HFFc6 (cell line): ENCODE results near the gene PROM1. TPM values are rescaled to one million over a fixed set of nuclear protein-coding genes. Genes with fewer than 3 reads are reported as not detected.

ENCODE experiments used
- DNase-seq: peaks from one replicate; pipeline ENCODE4 v3.0.0-alpha.2; 2018
- H3K27ac Mint-ChIP-seq: 2 replicates; pipeline ENCODE4 v1.8.0; 2020; ENCODE audit warnings: mild to moderate bottlenecking, mixed read lengths
- H3K27me3 Mint-ChIP-seq: 2 replicates; pipeline ENCODE4 v1.8.0; 2021; ENCODE audit warnings: mild to moderate bottlenecking, moderate library complexity, mixed read lengths; ENCODE audit not compliant: insufficient read depth
- H3K36me3 Mint-ChIP-seq: 2 replicates; pipeline ENCODE4 v1.8.0; 2021; ENCODE audit warnings: low read depth, mixed read lengths
- H3K4me1 Mint-ChIP-seq: 2 replicates; pipeline ENCODE4 v1.8.0; 2020; ENCODE audit warnings: low read depth, mixed read lengths
- H3K4me3 Mint-ChIP-seq: 2 replicates; pipeline ENCODE4 v1.8.0; 2020; ENCODE audit warnings: mild to moderate bottlenecking, moderate library complexity, mixed read lengths
- H3K9me3 Mint-ChIP-seq: 2 replicates; pipeline ENCODE4 v1.8.0; 2020; ENCODE audit warnings: mild to moderate bottlenecking, mixed read lengths
- CTCF ChIP-seq: fragments of 200-600 bp; sonication (generic); IDR thresholded peaks from 2 replicates; pipeline ENCODE4 v1.5.0; 2021; ENCODE audit warnings: antibody characterized with exemption, mild to moderate bottlenecking
- total RNA-seq, 6 experiments: library from RNA; stranded (reverse); fragmentation: NEBNext Ultra II Directional; extraction: Animal tissue kit (Norgen Biotek cat#: 25700); gene quantifications; 2 replicates in 1 of 6; 3 replicates in 5 of 6; pipeline ENCODE4 v1.2.3, GENCODE V29; 2021

The PROM1 gene
- total RNA-seq, 6 experiments from 2014 or later: 0.28 TPM; not detected in 5

GRCh38 chr4:15944895-15945294 lies 138.9 kb downstream of the PROM1 start:
- Mint-ChIP-seq H3K27me3 (peaks cover 26% of the 10 kb centered on the region), H3K27ac (no peak overlapping the region), H3K4me1 (no peaks in the 10 kb centered on the region), H3K36me3 (no peaks in the 10 kb centered on the region), H3K4me3 (no peak overlapping the region), H3K9me3 (no peaks in the 10 kb centered on the region)
- DNase-seq: no peak
- TF ChIP-seq CTCF: no peak

- DNase-seq: no peak
- Mint-ChIP-seq H3K27ac (no peak overlapping the region), H3K27me3 (peaks cover 26% of the 10 kb centered on the region), H3K4me3 (no peak overlapping the region), H3K4me1 (no peaks in the 10 kb centered on the region), H3K9me3 (no peaks in the 10 kb centered on the region), H3K36me3 (no peaks in the 10 kb centered on the region)
- TF ChIP-seq CTCF: no peak
Measured at GRCh38 chr4:15942283-15942682, 141.5 kb downstream of the PROM1 start.

GRCh38 chr4:15938640-15939039 lies 145.2 kb downstream of the PROM1 start, which contains the start of gene FGFBP1:
Gene FGFBP1, minus strand, starts transcription at chr4:15938740. Its CDS starts 2,108 bp downstream, at chr4:15936632.
- no peak for TF ChIP-seq CTCF
- Mint-ChIP-seq H3K9me3 (no peaks in the 10 kb centered on the region), H3K27me3 (peaks cover 31% of the 10 kb centered on the region), H3K4me3 (no peak within 1 kb of the TSS), H3K4me1 (no peaks in the 10 kb centered on the region), H3K27ac (no peak within 1 kb of the TSS), H3K36me3 (no peaks in the 10 kb centered on the region)
- DNase-seq: no peak

GRCh38 chr4:15938182-15938581 lies 145.6 kb downstream of the PROM1 start:
- Mint-ChIP-seq H3K4me3 (no peak overlapping the region), H3K36me3 (no peaks in the 10 kb centered on the region), H3K27me3 (peaks cover 29% of the 10 kb centered on the region), H3K4me1 (no peaks in the 10 kb centered on the region), H3K27ac (no peak overlapping the region), H3K9me3 (no peaks in the 10 kb centered on the region)
- DNase-seq: no peak
- no peak for TF ChIP-seq CTCF

- Mint-ChIP-seq H3K4me3 (no peak overlapping the region), H3K9me3 (no peaks in the 10 kb centered on the region), H3K4me1 (no peaks in the 10 kb centered on the region), H3K27ac (no peak overlapping the region), H3K36me3 (no peaks in the 10 kb centered on the region), H3K27me3 (peaks cover 28% of the 10 kb centered on the region)
- DNase-seq: no peak
- no peak for TF ChIP-seq CTCF
Measured at GRCh38 chr4:15936495-15936894, 147.3 kb downstream of the PROM1 start.
